ENCODE data around the gene MNX1. TPM values are rescaled to one million over a fixed set of nuclear protein-coding genes. Genes with fewer than 3 reads are reported as not detected.

The MNX1 gene
- total RNA-seq, 1 donor from 2014 or later: not detected

DNA sequence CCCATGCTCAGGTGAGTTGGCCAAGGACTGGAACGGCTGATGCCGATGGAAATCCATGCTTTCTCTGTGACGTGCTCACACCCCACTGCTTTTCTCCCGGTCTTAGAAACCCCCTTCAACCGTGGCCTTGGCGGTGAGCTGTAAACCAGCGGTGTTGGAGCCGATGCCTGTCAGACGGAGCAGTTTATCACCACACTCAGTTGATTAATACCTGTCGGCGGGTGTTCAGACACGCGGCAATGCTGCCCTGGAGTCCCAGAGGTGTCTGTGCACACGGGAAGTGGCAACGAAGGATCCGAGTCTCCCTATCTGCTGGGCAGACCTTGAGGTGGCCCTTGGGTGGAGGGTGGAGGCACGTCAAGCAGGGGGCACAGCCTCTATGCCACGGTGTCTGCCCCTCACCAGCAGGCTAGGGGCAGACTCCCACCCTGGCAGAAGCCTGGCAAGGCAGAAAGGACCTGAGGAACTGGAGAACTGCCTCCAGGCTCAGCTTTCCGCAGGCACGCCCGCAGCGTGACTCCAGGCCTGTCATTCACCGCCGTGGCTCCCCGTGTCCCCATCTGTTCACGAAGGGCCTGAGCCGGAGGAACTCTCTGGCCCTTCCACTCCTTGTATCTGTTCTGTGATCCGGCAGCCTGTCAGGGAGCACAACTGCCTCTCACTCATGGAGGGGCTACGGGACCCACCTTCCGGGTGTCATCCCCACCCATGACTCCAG, 34.6 kb upstream of the MNX1 start:
- no peaks in the 10 kb centered on the region for H3K36me3 ChIP-seq
- no peak overlapping the region for H3K4me3 ChIP-seq
- intact Hi-C loops (cut with micrococcal nuclease): no loop called here
- no peaks in the 10 kb centered on the region for H3K4me1 ChIP-seq
- no peak overlapping the region for H3K27ac ChIP-seq (replicated peaks)
- TF ChIP-seq, protein P1, sequence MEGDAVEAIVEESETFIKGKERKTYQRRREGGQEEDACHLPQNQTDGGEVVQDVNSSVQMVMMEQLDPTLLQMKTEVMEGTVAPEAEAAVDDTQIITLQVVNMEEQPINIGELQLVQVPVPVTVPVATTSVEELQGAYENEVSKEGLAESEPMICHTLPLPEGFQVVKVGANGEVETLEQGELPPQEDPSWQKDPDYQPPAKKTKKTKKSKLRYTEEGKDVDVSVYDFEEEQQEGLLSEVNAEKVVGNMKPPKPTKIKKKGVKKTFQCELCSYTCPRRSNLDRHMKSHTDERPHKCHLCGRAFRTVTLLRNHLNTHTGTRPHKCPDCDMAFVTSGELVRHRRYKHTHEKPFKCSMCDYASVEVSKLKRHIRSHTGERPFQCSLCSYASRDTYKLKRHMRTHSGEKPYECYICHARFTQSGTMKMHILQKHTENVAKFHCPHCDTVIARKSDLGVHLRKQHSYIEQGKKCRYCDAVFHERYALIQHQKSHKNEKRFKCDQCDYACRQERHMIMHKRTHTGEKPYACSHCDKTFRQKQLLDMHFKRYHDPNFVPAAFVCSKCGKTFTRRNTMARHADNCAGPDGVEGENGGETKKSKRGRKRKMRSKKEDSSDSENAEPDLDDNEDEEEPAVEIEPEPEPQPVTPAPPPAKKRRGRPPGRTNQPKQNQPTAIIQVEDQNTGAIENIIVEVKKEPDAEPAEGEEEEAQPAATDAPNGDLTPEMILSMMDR (IDR thresholded peaks at IDR 0.05; ENCODE audit: borderline replicate concordance): no peak
- no peak for DNase-seq
- no peaks in the 10 kb centered on the region for H3K9me3 ChIP-seq (replicated peaks)
- H3K27me3 ChIP-seq (ENCODE audit: low read depth): peaks cover 77% of the 10 kb centered on the region

GRCh38 chr7:157044147-157044687, 33.8 kb upstream of the MNX1 start:
- TF ChIP-seq, protein P1 (IDR thresholded peaks at IDR 0.05; ENCODE audit: borderline replicate concordance): no peak

GRCh38 chr7:157043745-157044144, 33.3 kb upstream of the MNX1 start:
- H3K27ac ChIP-seq (replicated peaks): no peak overlapping the region
- H3K36me3 ChIP-seq: no peaks in the 10 kb centered on the region
- H3K4me1 ChIP-seq: no peaks in the 10 kb centered on the region
- H3K4me3 ChIP-seq: no peak overlapping the region
- intact Hi-C loops (cut with micrococcal nuclease): no loop called here
- TF ChIP-seq, protein P1 (IDR thresholded peaks at IDR 0.05; ENCODE audit: borderline replicate concordance): no peak
- no peaks in the 10 kb centered on the region for H3K9me3 ChIP-seq (replicated peaks)
- DNase-seq: no peak
- H3K27me3 ChIP-seq (ENCODE audit: low read depth): peaks cover 79% of the 10 kb centered on the region

More at GRCh38 chr7:157044147-157044687, 33.8 kb upstream of the MNX1 start:
- Histone ChIP-seq H3K36me3 (no peaks in the 10 kb centered on the region), H3K4me3 (no peak overlapping the region), H3K9me3 (replicated peaks) (no peaks in the 10 kb centered on the region), H3K27me3 (ENCODE audit: low read depth) (peaks cover 79% of the 10 kb centered on the region), H3K27ac (replicated peaks) (no peak overlapping the region), H3K4me1 (no peaks in the 10 kb centered on the region)
- no peak for DNase-seq
- intact Hi-C loops (cut with micrococcal nuclease): no loop called here

DNA sequence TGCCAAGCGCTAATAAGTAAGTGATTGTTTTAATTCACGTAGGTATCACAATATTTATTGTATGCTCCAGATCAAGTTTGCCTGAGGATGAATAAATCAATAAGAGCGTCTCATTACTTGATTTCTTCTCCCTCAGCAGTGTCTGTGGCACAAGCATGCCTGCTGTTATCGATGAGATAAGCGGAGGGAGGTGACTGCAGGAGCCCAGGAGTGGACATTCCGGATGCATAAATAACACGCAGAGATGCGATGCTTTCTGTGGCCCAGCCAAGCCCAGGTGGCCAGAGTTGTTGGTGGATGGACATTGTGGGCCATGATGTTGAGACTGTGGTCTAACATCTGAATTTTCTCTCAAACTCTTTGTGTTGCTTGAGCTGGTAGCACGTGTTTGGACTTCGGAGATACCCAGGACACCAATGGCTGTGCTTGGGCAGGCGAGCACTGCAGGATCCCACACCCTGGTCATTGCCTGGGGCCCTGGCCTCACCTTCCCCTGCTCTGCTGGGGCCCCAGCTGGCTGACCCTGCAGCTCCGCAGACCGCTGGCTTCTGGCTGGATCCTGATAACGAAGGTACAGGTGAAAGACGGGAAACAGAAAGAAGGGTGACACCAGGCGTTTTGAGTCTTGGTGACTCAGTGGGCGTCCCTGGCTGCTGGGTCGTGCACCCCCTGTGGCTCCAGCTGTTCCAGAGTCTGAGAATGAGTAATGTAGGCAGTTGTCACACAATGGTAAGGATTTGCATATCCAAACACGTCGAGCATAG, 31.2 kb upstream of the MNX1 start:
- peaks cover 96% of the 10 kb centered on the region for H3K27me3 ChIP-seq (ENCODE audit: low read depth)
- TF ChIP-seq, protein P1 (IDR thresholded peaks at IDR 0.05; ENCODE audit: borderline replicate concordance): no peak
- no peak for DNase-seq

GRCh38 chr7:157041004-157041403, 30.5 kb upstream of the MNX1 start:
- no peaks in the 10 kb centered on the region for H3K36me3 ChIP-seq
- no peak overlapping the region for H3K4me3 ChIP-seq
- TF ChIP-seq, protein P1 (IDR thresholded peaks at IDR 0.05; ENCODE audit: borderline replicate concordance): no peak
- peaks cover 97% of the 10 kb centered on the region for H3K27me3 ChIP-seq (ENCODE audit: low read depth)
- peaks cover 7% of the 10 kb centered on the region for H3K9me3 ChIP-seq (replicated peaks)
- DNase-seq: no peak
- H3K27ac ChIP-seq (replicated peaks): no peak overlapping the region
- H3K4me1 ChIP-seq: no peaks in the 10 kb centered on the region
- intact Hi-C loops (cut with micrococcal nuclease): no loop called here

More for the DNA sequence above, 31.2 kb upstream of the MNX1 start:
- Histone ChIP-seq H3K4me3 (no peak overlapping the region), H3K27ac (replicated peaks) (no peak overlapping the region), H3K4me1 (no peaks in the 10 kb centered on the region), H3K9me3 (replicated peaks) (peaks cover under 1% of the 10 kb centered on the region), H3K36me3 (no peaks in the 10 kb centered on the region)
- intact Hi-C loops (cut with micrococcal nuclease): no loop called here
